ENCODE data around the gene ATG10.

The ATG10 gene

DNA sequence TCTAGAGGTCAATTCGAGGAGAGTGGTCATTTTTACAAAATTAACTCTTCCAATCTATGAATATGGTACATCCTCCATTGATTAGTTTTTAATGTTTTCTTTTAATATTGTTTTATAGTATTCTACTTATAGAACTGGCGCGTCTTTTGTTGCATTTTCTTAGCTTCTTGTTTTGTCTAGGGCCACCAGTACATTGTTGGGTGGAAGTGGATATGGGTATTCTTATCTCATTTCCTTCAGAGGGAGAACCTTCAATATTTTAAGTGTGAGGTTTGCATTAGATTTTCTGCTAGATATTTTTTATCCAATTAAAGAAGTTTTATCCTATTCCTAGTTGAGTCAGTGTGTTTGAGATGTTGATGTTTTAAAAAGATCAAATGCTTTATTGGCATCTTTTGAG, 236.5 kb downstream of the ATG10 start:
- no peak for DNase-seq (ENCODE audit: low spot score)
- TF ChIP-seq, protein P1, sequence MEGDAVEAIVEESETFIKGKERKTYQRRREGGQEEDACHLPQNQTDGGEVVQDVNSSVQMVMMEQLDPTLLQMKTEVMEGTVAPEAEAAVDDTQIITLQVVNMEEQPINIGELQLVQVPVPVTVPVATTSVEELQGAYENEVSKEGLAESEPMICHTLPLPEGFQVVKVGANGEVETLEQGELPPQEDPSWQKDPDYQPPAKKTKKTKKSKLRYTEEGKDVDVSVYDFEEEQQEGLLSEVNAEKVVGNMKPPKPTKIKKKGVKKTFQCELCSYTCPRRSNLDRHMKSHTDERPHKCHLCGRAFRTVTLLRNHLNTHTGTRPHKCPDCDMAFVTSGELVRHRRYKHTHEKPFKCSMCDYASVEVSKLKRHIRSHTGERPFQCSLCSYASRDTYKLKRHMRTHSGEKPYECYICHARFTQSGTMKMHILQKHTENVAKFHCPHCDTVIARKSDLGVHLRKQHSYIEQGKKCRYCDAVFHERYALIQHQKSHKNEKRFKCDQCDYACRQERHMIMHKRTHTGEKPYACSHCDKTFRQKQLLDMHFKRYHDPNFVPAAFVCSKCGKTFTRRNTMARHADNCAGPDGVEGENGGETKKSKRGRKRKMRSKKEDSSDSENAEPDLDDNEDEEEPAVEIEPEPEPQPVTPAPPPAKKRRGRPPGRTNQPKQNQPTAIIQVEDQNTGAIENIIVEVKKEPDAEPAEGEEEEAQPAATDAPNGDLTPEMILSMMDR (IDR thresholded peaks at IDR 0.05; ENCODE audit: extremely low read depth, missing control alignments) = no peak

GRCh38 chr5:82211855-82212572, 240.2 kb downstream of the ATG10 start:
- DNase-seq (ENCODE audit: low spot score) = no peak
- TF ChIP-seq, protein P1 (IDR thresholded peaks at IDR 0.05; ENCODE audit: extremely low read depth, missing control alignments) = no peak

- TF ChIP-seq, protein P1 (IDR thresholded peaks at IDR 0.05; ENCODE audit: extremely low read depth, missing control alignments) = no peak
Measured at GRCh38 chr5:82217917-82218316, 246.1 kb downstream of the ATG10 start.

DNA sequence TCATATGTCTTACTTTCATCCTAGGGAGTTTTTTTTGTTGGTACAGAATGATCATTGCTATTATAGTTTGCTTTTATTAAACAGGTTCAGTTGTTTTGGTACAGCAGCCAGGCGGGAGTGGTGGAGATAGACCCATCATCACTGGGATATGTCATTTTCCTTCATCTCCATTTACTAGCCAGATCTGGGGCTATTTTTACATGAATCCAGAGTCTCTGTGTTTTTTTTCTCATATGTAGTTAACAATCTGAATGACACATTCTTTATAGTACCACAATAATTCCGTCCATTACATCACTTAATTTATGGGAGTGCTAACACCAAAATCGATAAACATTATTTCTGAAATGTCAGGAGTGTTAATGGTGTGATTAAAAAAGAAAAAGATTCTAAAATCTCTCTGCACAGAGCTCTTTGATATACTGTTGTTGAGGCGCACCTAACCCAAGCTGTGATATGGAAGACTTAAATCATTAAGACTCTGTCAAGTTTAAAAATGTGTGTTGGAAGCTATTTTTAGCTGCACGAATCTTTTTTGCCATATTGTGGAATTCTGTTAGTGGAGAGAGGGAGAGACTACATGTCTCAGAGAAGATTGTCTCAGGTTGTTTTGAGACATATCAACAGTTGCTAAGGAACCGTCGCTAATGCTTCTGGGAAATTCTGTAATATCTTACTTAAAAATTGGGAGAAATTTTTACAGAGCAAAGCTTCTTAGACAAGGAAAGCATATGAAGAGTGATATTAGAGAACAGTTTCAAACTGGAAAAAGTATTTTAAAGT, 246.7 kb downstream of the ATG10 start:
- TF ChIP-seq, protein P1 (IDR thresholded peaks at IDR 0.05; ENCODE audit: extremely low read depth, missing control alignments) = no peak
- no peak for DNase-seq (ENCODE audit: low spot score)

More at GRCh38 chr5:82217917-82218316, 246.1 kb downstream of the ATG10 start:
- DNase-seq (ENCODE audit: low spot score) = no peak

- TF ChIP-seq, protein P1 (IDR thresholded peaks at IDR 0.05; ENCODE audit: extremely low read depth, missing control alignments) = no peak
- no peak for DNase-seq (ENCODE audit: low spot score)
Measured at GRCh38 chr5:82221020-82221419, 249.2 kb downstream of the ATG10 start.

GRCh38 chr5:82222597-82223574, 251.1 kb downstream of the ATG10 start:
- DNase-seq (ENCODE audit: low spot score) = no peak
- TF ChIP-seq, protein P1 (IDR thresholded peaks at IDR 0.05; ENCODE audit: extremely low read depth, missing control alignments) = no peak
